GM13977 (cell line): Measurements from ENCODE around the gene SHC1.

ENCODE experiments used
- DNase-seq: peaks from one replicate; pipeline ENCODE4 v3.0.0; 2012; ENCODE audit warnings: low spot score
- CTCF ChIP-seq: IDR thresholded peaks from 2 replicates; pipeline ENCODE4 v1.5.1; 2012; ENCODE audit warnings: mild to moderate bottlenecking, control low read depth; ENCODE audit not compliant: insufficient read depth; ENCODE audit errors: extremely low read depth, missing control alignments
- in situ Hi-C: fragments of 300-500 bp; cut with MboI; formaldehyde crosslinking; loops from one replicate; pipeline ENCODE4 v1.12.0; 2022; ENCODE audit warnings: low sequenced_read_pairs, low pct_unique_long_range_greater_than_20kb, mixed read lengths, inconsistent platforms; ENCODE audit not compliant: unreplicated experiment

The SHC1 gene

GRCh38 chr1:155016231-155016831 lies 45.8 kb upstream of the SHC1 start:
- in situ Hi-C loops, result no loop called here
- no peak for DNase-seq
- no peak for TF ChIP-seq CTCF

GRCh38 chr1:155015527-155016230 lies 45.1 kb upstream of the SHC1 start:
- TF ChIP-seq CTCF, result no peak
- DNase-seq, result no peak
- in situ Hi-C loops, result no loop called here

- no peak for DNase-seq
- in situ Hi-C loops, result no loop called here
- no peak for TF ChIP-seq CTCF
Measured at GRCh38 chr1:155014709-155015508, 44.4 kb upstream of the SHC1 start.

GRCh38 chr1:155013632-155014031 lies 43.1 kb upstream of the SHC1 start:
- no peak for DNase-seq
- TF ChIP-seq CTCF, result no peak
- in situ Hi-C loops, result no loop called here

- in situ Hi-C loops, result no loop called here
- TF ChIP-seq CTCF, result no peak
- no peak for DNase-seq
Measured at GRCh38 chr1:155012776-155013602, 42.4 kb upstream of the SHC1 start.

GRCh38 chr1:155012026-155012546 lies 41.5 kb upstream of the SHC1 start:
- in situ Hi-C loops, result no loop called here

More at GRCh38 chr1:155012026-155012546, 41.5 kb upstream of the SHC1 start:
- DNase-seq, result no peak
- no peak for TF ChIP-seq CTCF
